ENCODE data around the gene TPK1. TPM values are rescaled to one million over a fixed set of nuclear protein-coding genes. Genes with fewer than 3 reads are reported as not detected.
"Not testable (repeated sequence)": the region's sequence is repeated elsewhere in the genome, so short reads cannot be mapped to it uniquely, and the experiment has no call there.

Gene TPK1
- total and polyA plus RNA-seq, 12 donors, result 2.9 to 10.8 (median 6.4) TPM

GRCh38 chr7:144782883-144783282 is 53.0 kb downstream of the TPK1 start:
- Histone ChIP-seq H3K4me1 (peaks cover 0 to 8% (median 0%) of the 10 kb centered on the region in 9 donors), H3K27me3 (no peaks in the 10 kb centered on the region), H3K36me3 (no peaks in the 10 kb centered on the region), H3K4me3 (no peak overlapping the region), H3K27ac (no peak overlapping the region), H3K9me3 (no peaks in the 10 kb centered on the region)
- DNase-seq (no peak), ATAC-seq (no peak)
- intact Hi-C loops (cut with DNase I), result no loop called here
- 0 to 68% methylated on average over 1 of the region's 1 CpG for WGBS, 2 donors
- TF ChIP-seq, protein P1, sequence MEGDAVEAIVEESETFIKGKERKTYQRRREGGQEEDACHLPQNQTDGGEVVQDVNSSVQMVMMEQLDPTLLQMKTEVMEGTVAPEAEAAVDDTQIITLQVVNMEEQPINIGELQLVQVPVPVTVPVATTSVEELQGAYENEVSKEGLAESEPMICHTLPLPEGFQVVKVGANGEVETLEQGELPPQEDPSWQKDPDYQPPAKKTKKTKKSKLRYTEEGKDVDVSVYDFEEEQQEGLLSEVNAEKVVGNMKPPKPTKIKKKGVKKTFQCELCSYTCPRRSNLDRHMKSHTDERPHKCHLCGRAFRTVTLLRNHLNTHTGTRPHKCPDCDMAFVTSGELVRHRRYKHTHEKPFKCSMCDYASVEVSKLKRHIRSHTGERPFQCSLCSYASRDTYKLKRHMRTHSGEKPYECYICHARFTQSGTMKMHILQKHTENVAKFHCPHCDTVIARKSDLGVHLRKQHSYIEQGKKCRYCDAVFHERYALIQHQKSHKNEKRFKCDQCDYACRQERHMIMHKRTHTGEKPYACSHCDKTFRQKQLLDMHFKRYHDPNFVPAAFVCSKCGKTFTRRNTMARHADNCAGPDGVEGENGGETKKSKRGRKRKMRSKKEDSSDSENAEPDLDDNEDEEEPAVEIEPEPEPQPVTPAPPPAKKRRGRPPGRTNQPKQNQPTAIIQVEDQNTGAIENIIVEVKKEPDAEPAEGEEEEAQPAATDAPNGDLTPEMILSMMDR (IDR thresholded peaks at IDR 0.05), result no peak

GRCh38 chr7:144780071-144780608 is 55.7 kb downstream of the TPK1 start:
- no peak overlapping the region for H3K4me3 ChIP-seq
- 93 to 96% methylated on average over 4 of the region's 4 CpGs for WGBS, 2 donors
- H3K27me3 ChIP-seq, result no peaks in the 10 kb centered on the region
- no peak overlapping the region for H3K27ac ChIP-seq
- no peaks in the 10 kb centered on the region for H3K36me3 ChIP-seq
- DNase-seq (no peak), ATAC-seq (no peak)
- no peaks in the 10 kb centered on the region for H3K9me3 ChIP-seq
- intact Hi-C loops (cut with DNase I), result no loop called here
- H3K4me1 ChIP-seq, result peaks cover 0 to 4% (median 0%) of the 10 kb centered on the region in 9 donors
- TF ChIP-seq, protein P1 (IDR thresholded peaks at IDR 0.05), result no peak

- WGBS, 2 donors, result 87 to 90% methylated on average over 3 of the region's 3 CpGs
- H3K9me3 ChIP-seq; H3K4me1 ChIP-seq; DNase-seq; H3K27me3 ChIP-seq; H3K4me3 ChIP-seq; H3K36me3 ChIP-seq; intact Hi-C loops (cut with DNase I); H3K27ac ChIP-seq; ATAC-seq: not testable (repeated sequence)
These were observed 58.0 kb downstream of the TPK1 start for GRCh38 chr7:144777889-144778288.

DNA sequence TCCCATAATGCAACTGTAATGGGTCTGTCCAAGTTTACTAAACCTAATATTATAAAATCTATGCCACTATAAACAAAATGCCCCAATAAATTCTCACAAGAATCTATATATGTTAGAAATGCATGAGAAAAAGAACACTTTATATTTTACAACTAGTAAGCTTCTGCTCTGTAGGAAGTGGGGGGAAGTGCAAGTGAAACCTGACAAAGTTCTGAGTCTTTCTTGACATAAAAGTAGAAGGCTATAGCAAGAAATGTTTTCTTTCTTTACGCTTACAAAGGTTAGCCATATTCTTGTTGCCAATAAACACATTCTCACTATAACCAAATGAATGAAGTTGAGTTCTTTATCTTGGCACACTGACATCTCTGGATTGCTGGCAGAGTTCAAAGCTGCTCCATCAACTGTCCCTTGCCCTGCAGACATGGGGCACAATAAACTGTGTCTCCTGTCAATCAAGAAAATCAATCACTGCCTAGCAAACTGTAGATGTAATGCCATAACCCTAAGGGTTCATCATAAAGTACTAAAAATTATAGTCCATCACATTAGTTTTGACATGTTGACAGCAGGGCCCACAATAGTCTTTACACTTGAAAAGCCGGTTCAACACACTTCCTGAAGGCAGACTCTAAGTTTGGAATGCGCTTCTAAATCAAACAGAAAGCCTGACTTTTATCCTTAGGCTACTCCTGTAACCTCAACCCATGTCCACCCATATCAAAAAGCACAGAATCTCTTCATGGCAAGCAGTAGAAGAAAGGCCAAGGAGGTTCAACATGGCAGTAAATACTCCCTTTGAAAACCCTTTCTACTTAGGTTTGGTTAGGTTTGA is 58.6 kb downstream of the TPK1 start:
- no peaks in the 10 kb centered on the region for H3K27me3 ChIP-seq
- peaks cover 0 to 4% (median 0%) of the 10 kb centered on the region in 9 donors for H3K4me1 ChIP-seq
- no peak for ATAC-seq
- TF ChIP-seq, protein P1 (IDR thresholded peaks at IDR 0.05), result no peak
- H3K9me3 ChIP-seq, result no peaks in the 10 kb centered on the region
- WGBS, 2 donors, result 84 to 85% methylated on average over 3 of the region's 3 CpGs
- intact Hi-C loops (cut with DNase I), result no loop called here
- DNase-seq, result no peak
- no peak overlapping the region for H3K4me3 ChIP-seq
- H3K36me3 ChIP-seq, result no peaks in the 10 kb centered on the region
- H3K27ac ChIP-seq, result no peak overlapping the region

- peaks cover 0 to 4% (median 0%) of the 10 kb centered on the region in 9 donors for H3K4me1 ChIP-seq
- intact Hi-C loops (cut with DNase I), result no loop called here
- TF ChIP-seq, protein P1 (IDR thresholded peaks at IDR 0.05), result no peak
- H3K9me3 ChIP-seq, result no peaks in the 10 kb centered on the region
- H3K27ac ChIP-seq, result no peak overlapping the region
- no peak overlapping the region for H3K4me3 ChIP-seq
- DNase-seq, result no peak
- H3K27me3 ChIP-seq, result no peaks in the 10 kb centered on the region
- 69 to 77% methylated on average over 4 of the region's 4 CpGs for WGBS, 2 donors
- no peaks in the 10 kb centered on the region for H3K36me3 ChIP-seq
- no peak for ATAC-seq
These were observed 59.4 kb downstream of the TPK1 start for GRCh38 chr7:144776447-144776846.

Data from heart right ventricle (tissue), 16 donors.